Stomach (tissue), 9 donors: Measurements from ENCODE around the gene LHFPL2. TPM values are rescaled to one million over a fixed set of nuclear protein-coding genes. Genes with fewer than 3 reads are reported as not detected.

Experiments used
- DNase-seq, 2 donors: peaks; one replicate each; pipeline versions ENCODE4 v3.0.0 to v3.0.0-alpha.2; 2013 to 2019
- H3K27ac ChIP-seq, 5 donors: fragments of 200-600 bp in 4 of 5; sonication (generic) in 4 of 5; one replicate each; pipeline ENCODE4 v1.5.1; 2013 to 2019; ENCODE audit warnings: mild to moderate bottlenecking in 1 of 5, moderate library complexity in 1 of 5
- H3K27me3 ChIP-seq, 3 donors: fragments of 200-600 bp; sonication (generic); one replicate each; pipeline ENCODE4 v1.5.1; 2017 to 2019; ENCODE audit warnings: mixed run types in 1 of 3
- H3K36me3 ChIP-seq, 4 donors: fragments of 200-600 bp; sonication (generic); 1 replicate in 3 of 4; 2 replicates in 1 of 4; pipeline ENCODE4 v1.5.1; 2016 to 2019
- H3K4me1 ChIP-seq, 4 donors: fragments of 200-600 bp; sonication (generic); one replicate each; pipeline ENCODE4 v1.5.1; 2016 to 2019
- H3K4me3 ChIP-seq, 4 donors: fragments of 200-600 bp; sonication (generic) in 3 of 4; one replicate each; pipeline ENCODE4 v1.5.1; 2016 to 2019; ENCODE audit warnings: mild to moderate bottlenecking in 1 of 4
- H3K9me3 ChIP-seq, 4 donors: fragments of 200-600 bp; sonication (generic); one replicate each; pipeline ENCODE4 v1.5.1; 2016 to 2019
- EP300 ChIP-seq: sonication (generic); formaldehyde crosslinking; IDR thresholded peaks from one replicate; pipeline ENCODE4 v1.6.1; 2017; ENCODE audit warnings: antibody characterized with exemption
- POLR2A ChIP-seq, 4 donors: fragments of 450-650 bp; IDR thresholded peaks; one replicate each; pipeline ENCODE4 v1.6.1; 2016; ENCODE audit warnings: antibody characterized with exemption in 4 of 4, control low read depth in 2 of 4, mild to moderate bottlenecking in 1 of 4, moderate library complexity in 1 of 4
- POLR2AphosphoS5 ChIP-seq, 3 donors: sonication (generic); formaldehyde crosslinking; IDR thresholded peaks; one replicate each; pipeline ENCODE4 v1.6.1; 2016; ENCODE audit warnings: antibody characterized with exemption in 3 of 3
- WGBS, 5 donors: extraction: QIAGEN DNeasy Blood & Tissue Kit in 3 of 5; methylation state at CpG; one replicate each; pipeline versions ENCODE4 v1.1.5 to v1.1.7; 2013 to 2018; 5-methylcytosine and 5-hydroxymethylcytosine counted together
- intact Hi-C: fragments of 100-400 bp; cut with DNase I; formaldehyde crosslinking; loops from one replicate; pipeline ENCODE4 v1.15.1; 2023; ENCODE audit warnings: low total_unique reads
- polyA plus RNA-seq, 3 donors: library from polyadenylated mRNA; stranded (reverse); fragments of 200-250 nt; gene quantifications; one replicate each; pipeline ENCODE4 v1.2.3, GENCODE V29; 2013
- total RNA-seq, 5 donors: library from RNA; depleted of rRNA; stranded (reverse); fragments of >200 nt; gene quantifications; one replicate each; pipeline versions ENCODE4 v1.1.0 to v1.2.3, GENCODE V29; 2014 to 2016
- TF ChIP-seq, protein P1 (sequence below), 7 experiments: fragments of 450-650 bp in 4 of 7; fragments of 200-600 bp in 3 of 7; sonication (generic) in 3 of 7; IDR thresholded peaks; one replicate each; pipeline ENCODE4 v1.5.1; 2016 to 2019; ENCODE audit warnings: antibody characterized with exemption in 7 of 7, control low read depth in 2 of 7, mild to moderate bottlenecking in 1 of 7
- donor health status: healthy with polysubstance abuse.
- donor health status: Bipolar disorder and iron deficiency.
- donor health status: healthy.

LHFPL2 gene
- total and polyA plus RNA-seq, 8 donors: 3.7 to 53.6 (median 24.3) TPM

DNA sequence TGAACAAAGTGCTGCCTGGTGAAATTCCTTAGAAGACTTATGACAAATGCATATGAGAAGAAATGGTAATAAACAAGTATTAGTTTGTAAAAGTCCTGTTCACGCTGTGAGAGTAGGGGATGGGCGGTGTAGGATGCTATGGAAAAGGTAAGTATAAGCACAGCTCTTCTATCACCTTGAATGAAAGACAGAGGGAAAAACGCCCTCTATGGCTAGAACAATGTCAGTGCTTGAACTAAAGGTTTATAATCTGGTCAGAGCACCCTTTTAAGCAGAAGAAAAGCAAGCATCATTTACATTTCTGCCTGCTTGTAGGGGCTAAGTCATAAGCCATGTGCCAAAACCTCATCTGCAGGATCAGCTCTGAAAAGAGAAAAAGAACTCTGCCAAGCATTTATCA is 115.2 kb downstream of the LHFPL2 start:
- H3K36me3 ChIP-seq: no peaks in the 10 kb centered on the region
- no peak overlapping the region for H3K4me3 ChIP-seq
- no peaks in the 10 kb centered on the region for H3K27me3 ChIP-seq
- peak overlapping the region in 1 of 5 donors; percentile 54 for H3K27ac ChIP-seq
- no peak for TF ChIP-seq EP300
- TF ChIP-seq, protein P1, sequence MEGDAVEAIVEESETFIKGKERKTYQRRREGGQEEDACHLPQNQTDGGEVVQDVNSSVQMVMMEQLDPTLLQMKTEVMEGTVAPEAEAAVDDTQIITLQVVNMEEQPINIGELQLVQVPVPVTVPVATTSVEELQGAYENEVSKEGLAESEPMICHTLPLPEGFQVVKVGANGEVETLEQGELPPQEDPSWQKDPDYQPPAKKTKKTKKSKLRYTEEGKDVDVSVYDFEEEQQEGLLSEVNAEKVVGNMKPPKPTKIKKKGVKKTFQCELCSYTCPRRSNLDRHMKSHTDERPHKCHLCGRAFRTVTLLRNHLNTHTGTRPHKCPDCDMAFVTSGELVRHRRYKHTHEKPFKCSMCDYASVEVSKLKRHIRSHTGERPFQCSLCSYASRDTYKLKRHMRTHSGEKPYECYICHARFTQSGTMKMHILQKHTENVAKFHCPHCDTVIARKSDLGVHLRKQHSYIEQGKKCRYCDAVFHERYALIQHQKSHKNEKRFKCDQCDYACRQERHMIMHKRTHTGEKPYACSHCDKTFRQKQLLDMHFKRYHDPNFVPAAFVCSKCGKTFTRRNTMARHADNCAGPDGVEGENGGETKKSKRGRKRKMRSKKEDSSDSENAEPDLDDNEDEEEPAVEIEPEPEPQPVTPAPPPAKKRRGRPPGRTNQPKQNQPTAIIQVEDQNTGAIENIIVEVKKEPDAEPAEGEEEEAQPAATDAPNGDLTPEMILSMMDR (IDR thresholded peaks at IDR 0.05): peak in 1 of 7 experiments; percentile 11
- H3K9me3 ChIP-seq: no peaks in the 10 kb centered on the region
- intact Hi-C loops: loop anchor here (10.0 kb wide), 1 partner anchor 271 kb away; no protein-coding TSS in a partner anchor
- DNase-seq: peak in 1 of 2 donors; percentile 47
- WGBS, 5 donors: 62 to 71% (median 67%) methylated on average over 3 of the region's 3 CpGs
- peaks cover 4 to 35% (median 8%) of the 10 kb centered on the region in 4 donors for H3K4me1 ChIP-seq

DNA sequence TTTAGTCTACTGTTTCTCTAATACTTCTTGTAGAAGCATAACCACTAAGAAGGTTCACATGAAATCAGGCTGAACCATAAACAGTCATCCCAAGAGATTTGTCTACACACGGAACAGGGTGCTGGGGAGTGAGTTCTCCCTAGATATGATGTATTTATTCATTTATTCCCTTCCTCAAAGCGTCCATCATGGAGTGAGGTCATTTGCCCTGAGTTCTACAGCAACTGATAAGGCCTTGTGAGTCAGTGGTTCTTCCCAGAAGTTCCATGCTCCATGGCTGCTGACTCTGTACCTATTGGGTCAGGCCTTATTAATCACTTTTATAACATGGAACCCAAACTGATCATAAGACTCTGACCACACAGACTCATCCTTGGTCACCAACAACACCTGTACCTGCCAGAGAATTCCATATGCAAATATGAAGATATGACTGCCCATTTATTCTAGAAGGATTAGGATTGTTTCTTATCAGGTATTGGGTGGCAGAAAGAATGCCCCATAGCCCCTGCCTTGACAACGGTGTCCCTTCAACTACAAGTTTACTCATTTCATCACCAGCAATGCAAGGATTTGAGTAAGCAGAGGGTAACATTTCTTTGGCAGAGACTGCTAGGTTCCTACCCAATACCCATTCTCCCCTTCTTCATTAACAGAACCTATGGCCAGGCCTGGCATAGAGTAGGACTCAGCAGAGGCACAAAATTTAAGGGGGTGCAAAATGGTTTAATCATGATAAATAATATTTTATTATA is 118.1 kb downstream of the LHFPL2 start:
- Histone ChIP-seq H3K36me3 (no peaks in the 10 kb centered on the region), H3K27ac (peak overlapping the region in 2 of 5 donors; percentile 36 to 59), H3K9me3 (no peaks in the 10 kb centered on the region), H3K27me3 (no peaks in the 10 kb centered on the region), H3K4me3 (no peak overlapping the region), H3K4me1 (peaks cover 6 to 53% (median 20%) of the 10 kb centered on the region in 4 donors)
- TF ChIP-seq EP300: no peak
- TF ChIP-seq, protein P1 (IDR thresholded peaks at IDR 0.05): no peak
- no peak for TF ChIP-seq POLR2A (IDR thresholded peaks at IDR 0.05)
- peak in 2 of 3 donors; percentile 34 to 74 for TF ChIP-seq POLR2AphosphoS5 (IDR thresholded peaks at IDR 0.05)
- peak in 1 of 2 donors; percentile 60 for DNase-seq
- intact Hi-C loops: loop anchor here (10.0 kb wide), 1 partner anchor 274 kb away; no protein-coding TSS in a partner anchor
- 41 to 54% (median 51%) methylated on average over 3 of the region's 3 CpGs for WGBS, 5 donors

DNA sequence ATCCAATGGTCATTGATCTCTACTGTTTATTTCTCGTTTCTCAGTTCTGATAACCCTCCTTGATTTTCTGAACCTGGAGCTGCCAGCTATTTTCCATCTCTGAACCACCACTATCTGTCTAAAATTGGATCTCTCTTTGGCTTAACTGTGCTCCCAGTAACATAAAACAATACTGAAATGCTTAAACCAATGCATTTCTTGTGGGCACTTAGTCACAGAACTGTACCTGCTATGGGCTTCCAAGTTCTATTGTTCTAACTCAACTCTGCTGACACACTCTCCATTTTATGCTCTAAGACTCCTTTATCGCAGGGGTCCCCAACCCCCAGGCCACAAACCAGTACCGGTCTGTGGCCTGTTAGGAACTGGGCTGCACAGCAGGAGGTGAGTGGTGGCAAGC is 120.6 kb downstream of the LHFPL2 start:
- Histone ChIP-seq H3K4me1 (peaks cover 3 to 48% (median 22%) of the 10 kb centered on the region in 4 donors), H3K4me3 (no peak overlapping the region), H3K36me3 (no peaks in the 10 kb centered on the region), H3K27me3 (no peaks in the 10 kb centered on the region), H3K27ac (peak overlapping the region; percentile 42 to 80 (median 77)), H3K9me3 (no peaks in the 10 kb centered on the region)
- 78 to 88% (median 84%) methylated on average over 3 of the region's 3 CpGs for WGBS, 5 donors
- intact Hi-C loops: no loop called here
- TF ChIP-seq POLR2A (IDR thresholded peaks at IDR 0.05) (no peak), EP300 (no peak), POLR2AphosphoS5 (IDR thresholded peaks at IDR 0.05) (no peak)
- TF ChIP-seq, protein P1 (IDR thresholded peaks at IDR 0.05): no peak
- no peak for DNase-seq

DNA sequence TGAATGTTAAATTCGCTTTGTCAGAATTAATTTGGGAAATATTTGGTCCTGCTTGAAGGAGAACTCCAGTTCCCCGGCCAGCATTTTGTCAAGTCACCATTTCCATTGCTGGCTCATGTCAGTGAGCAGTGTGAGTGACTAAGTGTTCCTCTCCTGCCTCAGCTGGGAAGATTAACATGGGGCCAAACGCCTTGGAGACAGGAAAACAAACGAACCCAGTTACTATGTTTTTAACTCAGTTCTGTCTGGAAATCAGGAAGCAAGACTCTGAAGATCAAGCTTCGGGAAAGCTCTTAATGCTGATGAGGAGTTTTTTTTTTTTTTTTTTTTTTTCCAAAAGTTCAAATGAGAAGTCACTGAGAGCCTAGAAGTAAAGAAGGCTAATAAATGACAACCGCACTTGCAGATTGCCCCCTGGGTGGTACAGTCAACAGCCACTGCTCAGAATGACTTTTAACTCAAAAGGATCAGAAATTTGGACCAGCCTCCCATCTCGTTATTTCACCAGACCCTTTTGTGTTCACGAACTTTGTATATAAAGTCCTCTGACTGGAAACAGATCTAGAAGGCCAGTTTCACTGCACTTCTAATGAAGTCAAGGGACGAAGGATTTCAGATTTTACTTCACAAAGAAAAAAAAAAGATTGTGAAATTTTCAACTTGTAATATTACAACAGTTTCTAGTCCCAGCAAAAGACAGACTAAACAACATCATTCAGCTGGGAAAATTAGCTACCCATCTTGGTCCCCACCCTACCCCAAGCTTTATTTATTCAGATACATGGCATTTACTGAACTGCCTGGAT is 121.3 kb downstream of the LHFPL2 start:
- TF ChIP-seq POLR2A (IDR thresholded peaks at IDR 0.05): no peak
- TF ChIP-seq, protein P1 (IDR thresholded peaks at IDR 0.05): no peak
- peak; percentile 26 for TF ChIP-seq EP300
- peak; percentile 50 to 88 (median 61) for TF ChIP-seq POLR2AphosphoS5 (IDR thresholded peaks at IDR 0.05)
- Histone ChIP-seq H3K4me1 (peaks cover 6 to 55% (median 22%) of the 10 kb centered on the region in 4 donors), H3K9me3 (no peaks in the 10 kb centered on the region), H3K27ac (peak overlapping the region in 4 of 5 donors; percentile 71 to 80 (median 78)), H3K4me3 (no peak overlapping the region), H3K27me3 (no peaks in the 10 kb centered on the region), H3K36me3 (no peaks in the 10 kb centered on the region)
- DNase-seq: peak in 1 of 2 donors; percentile 90
- 38 to 65% (median 55%) methylated on average over 9 of the region's 9 CpGs for WGBS, 5 donors
- intact Hi-C loops: no loop called here
